ENCODE measurements around the gene KRTAP10-7.
"Not testable (repeated sequence)": the region's sequence is repeated elsewhere in the genome, so short reads cannot be mapped to it uniquely, and the experiment has no call there.

Gene KRTAP10-7

GRCh38 chr21:44637018-44637850, 36.8 kb downstream of the KRTAP10-7 start, which contains the start of gene KRTAP10-10:
KRTAP10-10 (plus strand) TSS chr21:44637356; CDS start chr21:44637418, 62 bp downstream.
- no peak for DNase-seq

GRCh38 chr21:44637851-44638348, 37.5 kb downstream of the KRTAP10-7 start:
- not testable (repeated sequence) for DNase-seq

- not testable (repeated sequence) for DNase-seq
Observed at GRCh38 chr21:44638506-44639330, 38.3 kb downstream of the KRTAP10-7 start.

- DNase-seq = no peak
Observed at GRCh38 chr21:44639331-44639655, 38.9 kb downstream of the KRTAP10-7 start.

- no peak for DNase-seq
Observed at GRCh38 chr21:44640761-44641160, 40.4 kb downstream of the KRTAP10-7 start.

- no peak for DNase-seq
Observed at GRCh38 chr21:44643741-44644310, 43.4 kb downstream of the KRTAP10-7 start.

GRCh38 chr21:44644878-44645277, 44.5 kb downstream of the KRTAP10-7 start:
- no peak for DNase-seq

- DNase-seq = not testable (repeated sequence)
Observed at GRCh38 chr21:44646366-44647221, 46.2 kb downstream of the KRTAP10-7 start, which contains the start of gene KRTAP10-11. KRTAP10-11 (plus strand) TSS chr21:44646414; CDS start chr21:44646459, 45 bp downstream.

- no peak for DNase-seq
Observed at GRCh38 chr21:44647222-44647552, 46.8 kb downstream of the KRTAP10-7 start.

GRCh38 chr21:44648557-44649311, 48.3 kb downstream of the KRTAP10-7 start:
- DNase-seq = no peak

GRCh38 chr21:44649521-44650100, 49.2 kb downstream of the KRTAP10-7 start:
- DNase-seq = no peak

- DNase-seq = no peak
Observed at GRCh38 chr21:44650265-44650972, 50.0 kb downstream of the KRTAP10-7 start.

- DNase-seq = no peak
Observed at GRCh38 chr21:44650973-44651675, 50.7 kb downstream of the KRTAP10-7 start.
